Glutamatergic neuron (in vitro differentiated cells): Measurements from ENCODE around the gene FRMD4A. TPM values are rescaled to one million over a fixed set of nuclear protein-coding genes. Genes with fewer than 3 reads are reported as not detected.
A peak's percentile ranks its signal among the peaks of the same experiment; 100 is the strongest.

Source experiments
- DNase-seq: peaks from one replicate; pipeline ENCODE4 v3.0.0; 2022
- H3K27ac Mint-ChIP-seq: one replicate; pipeline ENCODE4 v1.8.0; 2020; ENCODE audit warnings: mild to moderate bottlenecking, mixed read lengths, inconsistent platforms; ENCODE audit not compliant: unreplicated experiment
- H3K27me3 Mint-ChIP-seq: one replicate; pipeline ENCODE4 v1.8.0; 2020; ENCODE audit warnings: mild to moderate bottlenecking, moderate library complexity, mixed read lengths, inconsistent platforms; ENCODE audit not compliant: unreplicated experiment
- H3K36me3 Mint-ChIP-seq: one replicate; pipeline ENCODE4 v1.8.0; 2020; ENCODE audit warnings: mild to moderate bottlenecking, mixed read lengths, inconsistent platforms; ENCODE audit not compliant: unreplicated experiment
- H3K4me1 Mint-ChIP-seq: one replicate; pipeline ENCODE4 v1.8.0; 2020; ENCODE audit warnings: mild to moderate bottlenecking, low read depth, mixed read lengths, inconsistent platforms; ENCODE audit not compliant: unreplicated experiment
- H3K4me3 Mint-ChIP-seq: one replicate; pipeline ENCODE4 v1.8.0; 2020; ENCODE audit warnings: mild to moderate bottlenecking, mixed read lengths, inconsistent platforms; ENCODE audit not compliant: unreplicated experiment
- H3K9me3 Mint-ChIP-seq: one replicate; pipeline ENCODE4 v1.8.0; 2020; ENCODE audit warnings: mild to moderate bottlenecking, moderate library complexity, mixed read lengths, inconsistent platforms; ENCODE audit not compliant: unreplicated experiment
- CTCF ChIP-seq: fragments of 200-600 bp; sonication (generic); IDR thresholded peaks from one replicate; pipeline ENCODE4 v1.5.0; 2021; ENCODE audit not compliant: partially characterized antibody, unreplicated experiment
- total RNA-seq: library from RNA; stranded (reverse); fragmentation: NEBNext Ultra II Directional; extraction: Animal tissue kit (Norgen Biotek cat#: 25700); gene quantifications from one replicate; pipeline ENCODE4 v1.2.1, GENCODE V29; 2021; ENCODE audit not compliant: unreplicated experiment

Gene FRMD4A
- total RNA-seq, 1 donor from 2014 or later = 70.6 TPM

DNA sequence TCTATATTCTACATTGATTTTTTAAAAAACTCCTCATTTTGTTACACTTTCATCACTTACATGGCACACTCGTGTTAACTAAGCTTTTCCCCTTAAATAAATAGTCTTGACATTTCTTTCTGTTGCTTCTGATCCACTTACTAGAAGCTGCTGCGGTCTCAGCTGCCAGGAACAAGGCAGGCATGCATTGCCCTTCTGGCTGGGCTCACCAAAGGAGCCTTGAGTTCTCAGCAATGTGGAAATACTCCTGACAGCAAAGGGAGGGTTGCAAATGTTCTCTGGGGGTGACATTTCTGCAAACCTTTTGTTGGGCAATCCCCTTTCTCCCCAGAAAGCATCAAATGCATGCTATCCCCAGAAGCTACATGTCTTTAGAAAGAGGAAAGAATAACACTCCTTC, 393.9 kb downstream of the FRMD4A start:
- Mint-ChIP-seq H3K27me3 (peaks cover 9% of the 10 kb centered on the region), H3K36me3 (peaks cover 19% of the 10 kb centered on the region), H3K4me1 (peaks cover 6% of the 10 kb centered on the region), H3K9me3 (peaks cover 5% of the 10 kb centered on the region), H3K4me3 (no peak overlapping the region), H3K27ac (no peak overlapping the region)
- DNase-seq = no peak
- no peak for TF ChIP-seq CTCF

GRCh38 chr10:13930120-13930519, 400.6 kb downstream of the FRMD4A start:
- Mint-ChIP-seq H3K9me3 (peaks cover 2% of the 10 kb centered on the region), H3K36me3 (peaks cover 5% of the 10 kb centered on the region), H3K27me3 (peaks cover 3% of the 10 kb centered on the region), H3K27ac (no peak overlapping the region), H3K4me1 (peaks cover 14% of the 10 kb centered on the region), H3K4me3 (no peak overlapping the region)
- DNase-seq = no peak
- TF ChIP-seq CTCF = no peak

GRCh38 chr10:13928451-13928850, 402.3 kb downstream of the FRMD4A start:
- H3K9me3 Mint-ChIP-seq = peaks cover 5% of the 10 kb centered on the region

GRCh38 chr10:13925971-13926780, 404.5 kb downstream of the FRMD4A start:
- H3K4me3 Mint-ChIP-seq = no peak overlapping the region
- H3K4me1 Mint-ChIP-seq = peaks cover 7% of the 10 kb centered on the region
- peaks cover 1% of the 10 kb centered on the region for H3K27me3 Mint-ChIP-seq
- no peaks in the 10 kb centered on the region for H3K36me3 Mint-ChIP-seq
- peak overlapping the region; percentile 69 for H3K27ac Mint-ChIP-seq
- no peak for TF ChIP-seq CTCF
- DNase-seq = no peak
- H3K9me3 Mint-ChIP-seq = peaks cover 3% of the 10 kb centered on the region

More at GRCh38 chr10:13928451-13928850, 402.3 kb downstream of the FRMD4A start:
- no peak for TF ChIP-seq CTCF
- Mint-ChIP-seq H3K36me3 (no peaks in the 10 kb centered on the region), H3K27me3 (peaks cover 1% of the 10 kb centered on the region), H3K4me1 (peaks cover 7% of the 10 kb centered on the region), H3K27ac (no peak overlapping the region), H3K4me3 (no peak overlapping the region)
- DNase-seq = no peak

- peaks cover 1% of the 10 kb centered on the region for H3K27me3 Mint-ChIP-seq
- H3K27ac Mint-ChIP-seq = no peak overlapping the region
- peaks cover 3% of the 10 kb centered on the region for H3K9me3 Mint-ChIP-seq
- H3K4me1 Mint-ChIP-seq = peaks cover 6% of the 10 kb centered on the region
- no peak for DNase-seq
- H3K36me3 Mint-ChIP-seq = no peaks in the 10 kb centered on the region
- TF ChIP-seq CTCF = no peak
- no peak overlapping the region for H3K4me3 Mint-ChIP-seq
These were observed 406.5 kb downstream of the FRMD4A start for GRCh38 chr10:13924040-13924725.
